Bladder microvascular endothelial cell (primary cell): ENCODE measurements around the gene CDK2AP2. TPM values are rescaled to one million over a fixed set of nuclear protein-coding genes. Genes with fewer than 3 reads are reported as not detected.

Source experiments
- total RNA-seq: library from RNA; depleted of rRNA; stranded (reverse); fragments of >200 nt; gene quantifications from 2 replicates; pipeline ENCODE4 v1.2.3, GENCODE V29; 2014

Gene CDK2AP2
- total RNA-seq = 19.2 and 22.7 TPM in 2 replicates

GRCh38 chr11:67507864-67508485 is at the start of gene CDK2AP2:
CDK2AP2 (minus strand) TSS chr11:67508162; CDS start chr11:67508082, 80 bp downstream.

GRCh38 chr11:67522844-67523555 is 15.0 kb upstream of the CDK2AP2 start, which contains the start of gene CABP2:
CABP2 (minus strand) TSS chr11:67523446; CDS start chr11:67523326, 120 bp downstream.

DNA sequence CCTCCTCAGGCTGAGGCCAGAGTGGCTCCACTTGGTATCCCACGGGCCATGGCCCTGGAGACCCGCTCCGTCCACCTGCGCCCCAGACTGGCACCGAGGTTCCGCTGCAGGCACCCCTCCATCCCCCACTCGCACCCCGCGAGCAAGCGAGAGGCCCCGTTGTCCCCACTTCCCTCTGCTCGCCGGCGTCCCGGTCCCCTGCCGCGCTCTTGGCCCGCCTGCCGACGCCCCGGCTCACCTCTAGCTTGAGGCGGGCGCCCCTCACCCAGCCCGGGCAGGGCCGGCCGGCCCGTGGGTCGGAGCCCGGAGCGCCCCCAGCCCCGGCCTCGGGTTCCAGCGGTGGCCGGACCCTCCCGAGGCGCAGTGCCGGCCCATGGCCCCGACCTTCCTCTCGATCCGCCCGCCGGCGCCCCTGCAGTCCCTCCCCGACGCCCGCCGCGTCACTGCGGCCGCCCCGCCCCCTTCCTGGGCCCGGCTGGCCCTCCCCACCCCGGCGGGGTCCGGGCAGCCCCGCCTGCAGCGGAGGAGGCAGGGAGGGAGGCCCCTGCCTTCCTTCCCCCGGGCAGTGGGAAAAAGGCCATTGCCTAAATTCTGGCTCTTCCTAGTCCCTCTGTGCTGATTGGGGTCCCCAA is 2.9 kb downstream of the CDK2AP2 start, which contains the start of gene PITPNM1:
Gene PITPNM1 (minus strand): TSS at position 414 of the 632 bp plus-strand sequence. CDS start 1,183 bp downstream, outside the sequence.

DNA sequence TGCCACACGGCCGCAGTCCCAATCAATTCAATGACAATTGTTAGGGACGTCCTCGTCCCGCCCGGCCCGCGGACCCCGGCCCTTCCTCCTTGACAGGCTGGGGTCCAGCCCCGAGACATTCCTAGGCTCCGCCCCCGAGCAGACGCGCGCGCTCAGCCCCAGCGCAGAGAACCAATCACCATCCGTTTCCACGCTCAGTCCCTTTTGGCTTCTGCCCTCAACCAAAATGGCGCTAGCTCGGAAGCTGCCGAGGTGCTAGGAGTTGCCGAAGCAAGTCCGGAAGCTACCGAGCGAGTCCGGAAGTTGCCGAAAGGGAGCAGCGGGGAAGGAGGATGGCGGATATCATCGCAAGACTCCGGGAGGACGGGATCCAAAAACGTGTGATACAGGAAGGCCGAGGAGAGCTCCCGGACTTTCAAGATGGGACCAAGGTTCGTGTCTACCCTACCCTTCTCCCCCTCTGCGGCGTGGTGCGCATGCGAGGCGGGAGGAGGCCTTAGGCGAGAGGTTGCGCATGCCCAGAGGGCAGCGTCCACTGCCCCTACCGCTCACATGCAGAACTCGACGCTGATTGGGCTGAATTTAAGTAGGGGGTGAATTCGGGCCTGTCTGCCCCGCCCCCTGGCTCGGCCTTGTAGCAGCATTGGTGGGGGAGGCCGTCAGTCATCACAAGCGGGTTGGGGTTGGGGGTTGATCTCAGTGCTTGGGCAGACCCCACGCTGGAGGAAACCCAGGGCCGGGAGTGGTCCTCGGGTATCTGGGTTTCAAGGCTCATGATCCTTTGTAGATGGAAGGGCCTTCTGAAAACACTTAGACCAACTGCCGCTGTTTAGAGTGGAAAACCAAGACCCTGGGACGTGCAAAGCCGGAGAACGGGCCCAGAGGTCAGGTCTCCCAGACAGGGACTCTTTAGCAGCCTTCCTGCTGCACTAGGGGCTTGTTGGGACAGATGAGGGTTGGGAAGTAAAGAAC is 24.8 kb downstream of the CDK2AP2 start, which contains the start of gene AIP:
Gene AIP (plus strand): TSS at position 200 of the 972 bp plus-strand sequence. CDS start 133 bp downstream, at position 333.

GRCh38 chr11:67468759-67469507 is 39.0 kb downstream of the CDK2AP2 start, which contains the start of gene TMEM134:
TMEM134 (minus strand) TSS chr11:67469251; CDS start chr11:67469192, 59 bp downstream.

Other genes with a start within 250 kb of the CDK2AP2 start
- gene GRK2, start 241.7 kb downstream of the CDK2AP2 start, total RNA-seq = 46.2 and 48.2 TPM in 2 replicates
- gene ANKRD13D, start 218.9 kb downstream of the CDK2AP2 start, total RNA-seq = 36.8 and 36.9 TPM in 2 replicates
- gene SSH3, start 204.6 kb downstream of the CDK2AP2 start, total RNA-seq = 10.0 and 14.1 TPM in 2 replicates
- 25.3 and 26.1 TPM in 2 replicates for gene POLD4, start 154.6 kb downstream of the CDK2AP2 start, total RNA-seq
- gene CLCF1, start 134.6 kb downstream of the CDK2AP2 start, total RNA-seq = 1.9 and 2.7 TPM in 2 replicates
- gene RAD9A, start 116.2 kb downstream of the CDK2AP2 start, total RNA-seq = 2.6 and 6.7 TPM in 2 replicates
- gene PPP1CA, start 106.3 kb downstream of the CDK2AP2 start, total RNA-seq = 195 and 241 TPM in 2 replicates
- under 0.01 and 0.16 TPM in 2 replicates for gene TBC1D10C, start 104.1 kb downstream of the CDK2AP2 start, total RNA-seq
- under 0.01 and 0.19 TPM in 2 replicates for gene CARNS1, start 92.5 kb downstream of the CDK2AP2 start, total RNA-seq
- 27.4 and 29.8 TPM in 2 replicates for gene RPS6KB2, start 79.7 kb downstream of the CDK2AP2 start, total RNA-seq
- gene PTPRCAP, start 70.5 kb downstream of the CDK2AP2 start, total RNA-seq = 0.49 and 1.1 TPM in 2 replicates
- 168 and 215 TPM in 2 replicates for gene CORO1B, start 64.7 kb downstream of the CDK2AP2 start, total RNA-seq
- gene GPR152, start 55.4 kb downstream of the CDK2AP2 start, total RNA-seq = not detected in 2 replicates
- gene CABP4, start 52.8 kb downstream of the CDK2AP2 start, total RNA-seq = 2.9 and 3.1 TPM in 2 replicates
- gene TMEM134, start 38.9 kb downstream of the CDK2AP2 start, total RNA-seq = 18.5 and 42.5 TPM in 2 replicates
- 96.8 and 108 TPM in 2 replicates for gene AIP, start 25.1 kb downstream of the CDK2AP2 start, total RNA-seq
- gene PITPNM1, start 2.8 kb downstream of the CDK2AP2 start, total RNA-seq = 5.0 and 8.2 TPM in 2 replicates
- gene CABP2, start 15.3 kb upstream of the CDK2AP2 start, total RNA-seq = not detected in 2 replicates
- gene GSTP1, start 75.7 kb upstream of the CDK2AP2 start, total RNA-seq = 693 and 847 TPM in 2 replicates
- 170 and 189 TPM in 2 replicates for gene NDUFV1, start 98.8 kb upstream of the CDK2AP2 start, total RNA-seq
- 2.8 and 12.0 TPM in 2 replicates for gene NUDT8, start 121.8 kb upstream of the CDK2AP2 start, total RNA-seq
- gene TBX10, start 131.6 kb upstream of the CDK2AP2 start, total RNA-seq = not detected in 2 replicates
- not detected in 2 replicates for gene ACY3, start 142.6 kb upstream of the CDK2AP2 start, total RNA-seq
- gene ALDH3B2, start 166.5 kb upstream of the CDK2AP2 start, total RNA-seq = not detected in 2 replicates